NCI-H82 treated with DMSO at 0.1 percent for 48 hours (cell line): Measurements from ENCODE around the gene R3HDM4.
"Not testable (repeated sequence)": the region's sequence is repeated elsewhere in the genome, so short reads cannot be mapped to it uniquely, and the experiment has no call there.

ENCODE experiments used
- DNase-seq: peaks from one replicate; lab custom pipeline; 2025; ENCODE audit not compliant: unreplicated experiment; lab: John Stamatoyannopoulos, UW

The R3HDM4 gene

DNA sequence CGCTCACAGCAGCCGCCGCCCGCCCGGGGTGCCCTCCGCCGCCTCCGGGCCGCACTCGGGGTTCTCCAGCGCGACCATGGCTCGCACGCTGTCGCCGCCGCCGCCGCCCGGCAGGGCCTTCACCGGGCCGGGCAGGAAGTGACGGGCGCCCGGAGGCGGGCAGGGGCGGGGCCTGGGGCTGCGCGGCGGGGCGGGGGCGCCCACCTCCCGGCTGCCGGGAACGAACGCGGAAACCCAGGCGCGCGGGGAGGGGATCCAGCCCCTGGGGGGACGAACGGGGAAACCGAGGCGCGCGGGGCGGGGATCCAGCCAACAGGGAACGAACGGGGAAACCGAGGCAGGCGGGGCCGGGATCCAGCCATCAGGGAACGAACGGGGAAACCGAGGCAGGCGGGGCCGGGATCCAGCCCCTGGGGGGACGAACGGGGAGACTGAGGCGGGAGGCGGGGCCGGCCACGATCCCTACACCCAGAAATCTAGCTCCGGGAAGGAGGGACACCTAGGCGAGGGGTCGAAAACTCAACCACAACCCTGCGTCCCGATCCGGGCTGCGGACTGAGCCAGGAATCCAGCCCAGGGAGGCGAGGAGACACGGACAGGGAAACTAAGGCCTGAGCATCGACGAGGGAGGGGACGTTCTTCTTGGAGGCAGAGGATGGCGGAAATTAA is at the start of gene R3HDM4:
R3HDM4 (minus strand) TSS at position 140 of the 669 bp plus-strand sequence; CDS start at position 78, 62 bp downstream.
- DNase-seq: no peak

DNA sequence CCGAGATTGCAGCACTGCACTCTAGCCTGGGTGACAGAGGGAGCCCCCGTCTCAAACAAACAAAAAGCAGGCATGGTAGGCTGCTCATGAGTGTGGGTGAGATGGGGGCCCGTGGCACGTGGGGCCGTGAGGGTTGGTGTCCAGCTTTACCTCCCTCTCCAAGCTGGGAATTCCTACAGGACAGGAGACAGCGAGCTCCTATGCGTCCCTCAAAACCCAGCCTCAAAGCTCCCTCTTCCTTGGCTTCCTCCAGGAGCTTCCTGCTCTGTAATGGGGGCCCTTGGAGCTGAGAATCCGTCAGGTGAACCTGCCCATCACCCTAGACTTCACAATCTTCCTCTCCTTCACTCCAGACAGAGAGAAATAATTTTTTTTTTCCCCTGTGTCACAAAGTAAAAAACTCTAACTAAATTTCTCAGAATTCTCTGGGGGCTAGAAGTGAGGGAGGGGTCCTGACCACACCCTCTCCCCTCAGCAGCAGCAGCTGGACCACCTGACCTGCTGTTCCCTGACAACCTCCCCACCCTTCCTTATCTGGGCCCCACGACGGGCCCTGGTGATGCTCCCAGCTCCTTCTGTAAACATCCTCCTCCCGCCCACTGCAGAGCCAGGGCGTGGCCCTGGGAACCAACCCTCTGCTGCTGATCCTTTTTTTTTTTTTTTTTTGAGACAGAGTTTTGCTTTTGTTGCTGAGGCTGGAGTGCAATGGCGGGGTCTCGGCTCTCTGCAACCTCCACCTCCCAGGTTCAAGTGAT is 49.0 kb upstream of the R3HDM4 start:
- DNase-seq: no peak

DNA sequence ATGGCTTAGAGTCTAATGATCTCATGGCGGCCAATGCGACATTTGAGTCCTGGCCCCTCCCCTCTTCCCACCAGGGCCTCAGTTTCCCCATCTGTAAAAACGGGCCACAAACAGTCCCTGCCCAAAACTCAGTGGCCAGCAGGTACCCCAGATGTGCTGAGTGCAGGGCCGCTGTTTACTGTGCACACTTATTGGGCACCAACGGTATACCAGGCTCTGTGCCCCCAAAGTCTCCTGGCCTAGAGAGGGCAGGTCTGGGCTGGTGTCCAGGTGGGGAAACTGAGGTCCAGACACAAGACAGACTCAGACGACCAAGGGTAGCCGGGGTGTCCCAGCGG is 47.6 kb upstream of the R3HDM4 start:
- DNase-seq: no peak

DNA sequence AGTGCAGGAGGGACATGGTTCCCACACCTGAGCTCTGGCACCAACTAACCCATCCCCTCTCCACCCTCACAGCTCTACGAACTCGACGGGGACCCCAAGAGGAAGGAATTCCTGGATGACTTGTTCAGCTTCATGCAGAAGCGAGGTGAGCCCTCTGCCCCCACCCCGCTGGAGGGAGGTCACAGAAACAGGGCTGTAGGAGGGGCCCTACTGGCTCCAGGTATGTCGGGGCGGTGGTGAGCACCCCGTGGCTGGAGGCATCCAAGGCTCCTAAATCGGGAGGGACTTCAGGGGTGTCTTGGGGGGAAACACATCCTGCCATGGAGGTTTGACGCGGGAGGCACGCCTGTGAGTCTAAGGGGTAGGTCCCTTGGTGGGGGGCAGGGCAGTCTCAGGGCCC is 47.0 kb upstream of the R3HDM4 start:
- DNase-seq: no peak

DNA sequence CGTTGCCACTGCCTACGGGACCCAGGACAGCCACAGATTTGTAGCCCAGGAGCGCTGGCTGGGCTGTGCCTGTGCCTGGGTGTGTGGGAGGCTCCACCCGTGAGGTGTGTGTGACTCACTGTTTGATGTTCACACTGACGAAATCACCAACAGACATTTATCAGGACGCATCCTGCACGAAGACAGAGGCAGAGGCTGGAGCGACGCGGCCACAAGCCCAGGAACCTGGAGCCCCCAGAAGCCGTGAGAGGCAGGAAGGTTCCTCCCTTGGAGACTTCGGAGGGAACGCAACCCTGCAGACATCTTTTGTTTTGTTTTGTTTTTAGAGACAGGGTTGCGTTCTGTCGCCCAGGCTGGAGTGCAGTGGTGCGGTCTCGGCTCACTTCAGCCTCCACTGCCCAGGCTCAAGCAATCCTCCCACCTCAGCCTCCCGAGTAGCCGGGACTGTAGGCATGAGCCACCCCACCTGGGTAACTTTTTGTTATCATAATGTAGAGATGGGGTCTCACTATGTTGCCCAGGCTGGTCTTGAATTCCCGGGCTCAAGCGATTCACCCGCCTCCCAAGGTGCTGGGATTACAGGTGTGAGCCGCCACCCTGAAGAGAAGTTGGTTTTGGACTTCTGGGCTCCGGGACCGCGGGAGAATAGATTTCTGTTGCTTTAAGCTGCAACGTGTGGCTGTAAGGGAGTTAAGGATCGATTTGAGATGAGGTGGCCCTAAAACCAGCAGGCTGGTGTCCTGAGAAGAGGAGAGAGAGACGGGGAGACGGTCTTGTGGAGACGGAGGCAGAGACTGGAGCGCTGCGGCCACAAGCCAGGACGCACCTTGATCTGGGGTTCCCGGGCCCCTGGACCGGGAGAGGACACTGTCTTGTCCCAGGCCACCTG is 46.2 kb upstream of the R3HDM4 start:
- DNase-seq: no peak

DNA sequence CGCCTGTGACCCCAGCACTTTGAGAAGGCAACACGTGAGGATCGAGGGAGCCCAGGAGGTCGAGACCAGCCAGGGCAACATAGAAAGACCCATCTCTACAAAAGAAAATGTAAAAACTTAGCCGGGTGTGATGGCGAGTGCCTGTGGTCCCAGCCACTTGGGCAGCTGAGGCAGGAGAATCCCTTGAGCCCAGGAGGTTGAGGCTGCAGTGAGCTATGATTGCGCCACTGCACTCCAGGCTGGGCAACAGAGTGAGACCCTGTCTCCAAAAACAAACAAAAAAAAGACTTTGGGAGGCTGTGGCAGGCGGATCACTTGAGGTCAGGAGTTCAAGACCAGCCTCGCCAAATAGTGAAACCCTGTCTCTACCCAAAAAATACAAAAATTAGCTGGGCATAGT is 44.6 kb upstream of the R3HDM4 start:
- not testable (repeated sequence) for DNase-seq

DNA sequence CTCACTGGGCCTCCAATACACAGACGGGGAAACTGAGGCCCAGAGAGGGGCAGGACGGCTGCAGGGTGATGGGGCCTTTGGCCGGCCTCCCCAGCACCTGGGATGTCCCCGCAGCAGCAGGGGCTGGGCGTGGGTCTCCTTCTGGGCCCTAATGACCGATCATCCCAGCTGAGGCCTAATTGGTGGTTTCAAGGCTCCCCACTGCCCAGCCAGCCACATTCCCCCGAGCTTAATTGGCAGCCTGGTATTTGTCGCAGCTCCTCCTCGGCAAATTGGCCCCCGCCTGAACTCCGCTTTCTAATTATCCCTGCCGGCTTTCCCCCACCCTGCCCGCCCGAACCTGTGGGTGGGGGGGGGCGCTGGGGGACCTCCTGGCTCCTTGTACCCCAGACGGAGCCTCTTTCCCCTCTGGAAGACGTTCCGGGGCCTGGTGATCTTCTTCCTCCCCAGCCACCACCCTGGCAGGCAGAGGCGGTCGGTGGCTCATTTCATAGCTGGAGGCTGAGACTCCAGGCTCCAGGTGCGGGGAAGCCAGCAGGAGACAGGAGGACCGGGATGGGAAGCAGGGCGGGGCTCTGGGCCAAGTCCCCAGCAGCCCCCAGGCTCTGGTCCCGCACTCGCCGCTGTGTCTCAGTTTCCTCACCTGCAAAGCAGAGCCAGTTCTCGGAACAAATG is 43.9 kb upstream of the R3HDM4 start:
- DNase-seq: no peak

DNA sequence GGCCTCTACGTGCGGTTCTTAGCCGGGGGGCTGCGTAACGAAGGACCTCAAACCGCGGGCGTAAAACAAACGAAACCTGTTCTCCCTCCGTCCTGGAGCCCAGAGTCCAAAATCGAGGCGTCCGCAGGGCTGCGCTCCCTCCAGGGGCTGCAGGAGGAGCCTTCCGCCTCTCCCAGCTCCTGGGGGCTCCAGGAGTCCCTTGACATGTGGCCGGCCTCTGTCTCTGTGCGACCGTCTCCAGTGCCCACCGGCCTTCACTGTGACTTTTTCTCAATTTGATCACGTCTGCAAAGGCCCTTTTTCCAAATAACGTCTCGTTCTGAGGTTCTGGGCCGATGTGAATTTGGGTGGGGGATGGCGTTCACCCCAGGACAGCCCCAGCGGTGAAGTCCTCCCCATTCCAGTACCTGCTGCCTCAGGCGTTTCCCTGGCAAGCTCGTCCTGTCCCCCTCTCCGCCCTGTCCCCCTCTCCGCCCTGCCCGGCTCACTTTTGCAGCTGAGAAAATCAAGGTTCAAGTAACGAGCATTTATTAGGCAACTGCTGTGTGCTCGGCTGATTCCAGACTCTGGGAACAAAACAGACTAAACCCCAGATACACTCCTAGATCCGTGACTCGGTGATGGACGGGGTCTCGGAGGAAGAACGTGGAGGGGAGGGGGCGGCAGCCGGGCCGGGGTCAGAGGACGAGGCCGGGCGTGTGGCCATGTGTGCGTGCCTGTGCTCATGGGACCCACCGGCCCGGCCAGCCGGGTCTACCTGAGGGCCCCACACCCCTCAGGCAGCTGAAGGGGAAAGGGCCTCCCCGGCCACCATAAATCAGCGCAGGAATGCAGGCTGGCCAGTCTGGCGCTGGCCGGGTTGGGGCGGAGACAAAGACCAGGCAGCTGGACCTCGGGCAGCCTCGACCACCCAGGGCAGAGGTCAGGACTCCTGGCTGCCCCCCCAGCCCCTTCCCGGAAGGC is 43.1 kb upstream of the R3HDM4 start:
- DNase-seq: no peak

DNA sequence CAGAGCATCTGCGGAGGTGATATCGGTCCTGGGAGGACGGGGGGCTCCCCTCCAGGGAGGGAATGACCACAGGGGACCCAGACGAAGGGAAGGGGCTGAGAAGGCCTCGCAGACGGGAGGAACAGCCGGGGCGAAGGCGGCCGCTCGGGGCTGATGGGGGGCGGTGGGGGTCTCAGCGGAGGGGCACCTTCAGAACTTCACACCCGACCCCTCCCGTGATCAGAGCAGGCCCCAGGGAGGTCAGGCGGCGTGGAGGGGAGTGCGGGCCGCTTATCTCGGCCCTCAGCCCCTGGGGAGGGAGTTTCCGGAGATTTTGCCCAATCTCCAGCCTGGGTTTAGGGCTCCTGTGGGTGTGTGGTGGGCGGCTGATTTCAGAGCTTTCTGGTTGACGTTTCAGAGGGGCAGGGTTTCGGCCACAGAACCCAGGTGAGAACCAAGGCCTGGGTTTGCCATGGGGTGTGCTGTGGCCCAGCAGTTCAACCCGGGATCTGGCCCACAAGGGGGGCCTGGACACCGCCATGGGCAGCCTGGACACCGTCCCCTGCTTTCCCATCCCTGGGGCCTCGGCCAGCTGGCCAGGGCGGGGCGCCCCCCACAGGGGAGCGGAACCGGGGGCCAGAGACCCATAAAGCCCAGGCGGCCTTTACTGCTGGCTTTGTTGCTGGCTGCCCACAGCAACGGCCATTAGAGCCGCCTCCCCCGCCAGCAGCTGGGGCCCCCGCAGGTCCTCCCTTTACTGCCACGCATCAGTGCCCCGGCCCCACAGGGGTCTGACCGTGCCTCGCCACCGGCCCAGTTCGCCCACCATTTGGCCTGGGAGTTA is 41.9 kb upstream of the R3HDM4 start:
- no peak for DNase-seq

DNA sequence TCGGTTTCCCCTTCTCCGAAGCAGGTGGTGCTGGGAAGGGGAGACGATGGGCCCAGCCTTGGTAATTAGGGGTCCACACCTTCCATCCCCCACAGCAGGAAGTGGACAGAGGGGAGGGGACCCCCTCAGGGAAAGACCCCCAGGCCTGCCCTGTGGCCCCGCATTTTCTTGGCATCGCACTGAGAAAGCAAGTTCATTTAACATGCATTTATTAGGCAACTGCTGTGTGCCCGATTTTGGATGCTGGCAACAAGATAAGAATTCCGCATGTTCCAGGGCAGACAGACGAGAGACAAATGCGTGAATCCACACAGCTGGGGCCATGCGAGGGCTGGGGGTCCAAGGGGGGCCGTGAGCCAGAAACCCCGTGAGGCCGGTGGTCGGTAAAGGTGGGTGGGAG is 41.3 kb upstream of the R3HDM4 start:
- no peak for DNase-seq

DNA sequence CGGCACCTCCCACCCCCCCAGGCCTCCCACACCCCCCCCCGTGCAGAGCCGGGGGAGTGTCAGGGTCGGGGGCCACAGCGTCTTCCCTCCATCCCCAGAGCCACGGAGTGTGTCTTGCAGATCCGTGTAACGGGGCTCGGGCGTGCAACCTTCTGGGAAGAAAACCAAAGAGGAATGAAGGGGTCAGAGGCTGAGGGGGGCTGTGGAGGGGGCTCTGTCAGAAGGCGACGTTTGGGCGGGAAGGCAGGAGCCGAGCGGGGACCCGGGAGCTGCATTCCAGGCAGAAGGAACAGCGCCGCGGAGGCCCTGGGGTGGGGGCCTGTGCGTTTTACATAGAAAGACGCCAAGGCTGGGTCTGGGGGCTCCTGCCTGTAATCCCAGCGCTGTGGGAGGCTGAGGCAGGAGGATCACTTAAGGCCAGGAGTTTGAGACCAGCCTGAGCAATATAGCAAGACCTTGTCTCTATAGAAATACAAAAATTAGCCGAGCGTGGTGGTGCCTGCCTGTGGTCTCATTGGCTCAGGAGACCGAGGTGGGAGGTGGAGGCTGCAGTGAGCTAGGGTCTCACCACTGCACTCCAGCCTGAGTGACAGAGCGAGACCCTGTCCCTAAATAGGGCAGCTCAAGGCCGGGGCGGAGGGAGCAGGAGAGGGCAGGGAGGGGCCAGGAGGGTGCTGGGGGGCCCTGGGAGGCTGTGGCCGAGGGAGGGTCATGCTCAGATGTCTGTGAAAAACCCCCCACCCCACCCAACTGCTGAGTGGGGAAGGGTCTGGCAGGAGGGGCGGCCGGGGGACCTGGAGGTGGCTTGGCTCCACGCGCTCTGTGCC is 40.6 kb upstream of the R3HDM4 start:
- DNase-seq: no peak

DNA sequence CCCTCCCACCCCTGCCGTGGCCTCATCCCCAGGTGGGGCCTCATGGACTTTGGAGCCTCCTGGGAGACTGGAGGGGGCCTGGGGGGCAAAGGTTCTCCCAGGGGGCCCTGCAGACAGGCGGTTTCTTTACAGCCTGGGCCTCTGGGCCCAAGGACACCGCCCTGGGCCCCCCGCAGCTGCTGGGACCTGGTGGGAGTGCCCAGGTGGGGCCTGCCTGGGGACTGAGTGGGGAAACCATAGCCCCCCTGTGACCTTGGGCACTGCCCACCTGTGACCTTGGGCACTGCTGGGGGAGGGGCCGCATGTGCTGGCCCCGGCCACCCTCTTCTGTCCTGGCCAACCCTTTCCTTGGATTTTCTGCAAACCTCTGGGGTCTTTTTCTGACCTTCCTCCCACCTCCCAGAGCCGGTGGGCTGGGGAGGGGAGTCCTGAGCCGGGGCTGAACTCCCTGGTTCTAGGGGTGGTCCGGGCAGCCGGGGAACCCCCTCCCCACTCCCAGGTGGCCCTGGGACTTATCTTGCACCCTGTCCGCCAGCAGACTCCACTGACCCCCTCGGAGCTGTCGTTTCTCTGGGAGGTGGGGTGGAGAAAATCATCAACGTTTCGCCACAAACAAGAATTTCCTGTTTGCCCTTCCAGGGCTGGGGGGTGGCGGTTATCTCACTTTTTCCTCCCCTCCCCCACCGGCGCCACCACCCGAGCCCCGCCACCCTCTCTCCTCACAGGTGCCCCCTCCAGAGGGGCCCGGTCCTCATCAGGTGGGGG is 39.8 kb upstream of the R3HDM4 start:
- DNase-seq: no peak

DNA sequence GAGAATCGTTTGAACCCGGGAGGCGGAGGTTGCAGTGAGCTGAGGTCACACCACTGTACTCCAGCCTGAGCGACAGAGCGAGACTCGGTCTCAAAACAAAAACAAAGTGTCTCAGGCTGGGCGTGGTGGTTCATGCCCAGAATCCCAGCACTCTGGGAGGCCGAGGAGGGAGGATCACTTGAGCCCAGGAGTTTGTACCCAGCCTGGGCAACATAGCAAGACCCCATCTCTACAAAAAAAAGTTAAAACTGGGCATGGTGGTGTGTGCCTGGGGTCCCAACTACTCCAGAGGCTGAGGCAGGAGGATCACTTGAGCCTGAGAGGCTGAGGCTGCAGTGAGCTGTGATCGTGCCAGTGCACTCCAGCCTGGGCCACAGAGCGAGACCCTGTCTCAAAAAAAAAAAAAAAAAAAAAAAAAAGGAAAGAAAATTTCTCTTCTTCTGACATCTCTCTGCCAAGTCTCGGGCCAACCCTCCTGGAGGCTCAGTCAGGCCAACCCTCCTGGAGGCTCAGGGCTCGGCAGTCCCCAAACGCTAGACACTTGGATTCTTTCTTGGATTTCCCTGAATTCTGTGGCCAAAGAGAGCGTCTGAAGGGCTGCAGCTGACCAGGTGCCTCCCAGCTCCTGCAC is 39.1 kb upstream of the R3HDM4 start:
- no peak for DNase-seq

DNA sequence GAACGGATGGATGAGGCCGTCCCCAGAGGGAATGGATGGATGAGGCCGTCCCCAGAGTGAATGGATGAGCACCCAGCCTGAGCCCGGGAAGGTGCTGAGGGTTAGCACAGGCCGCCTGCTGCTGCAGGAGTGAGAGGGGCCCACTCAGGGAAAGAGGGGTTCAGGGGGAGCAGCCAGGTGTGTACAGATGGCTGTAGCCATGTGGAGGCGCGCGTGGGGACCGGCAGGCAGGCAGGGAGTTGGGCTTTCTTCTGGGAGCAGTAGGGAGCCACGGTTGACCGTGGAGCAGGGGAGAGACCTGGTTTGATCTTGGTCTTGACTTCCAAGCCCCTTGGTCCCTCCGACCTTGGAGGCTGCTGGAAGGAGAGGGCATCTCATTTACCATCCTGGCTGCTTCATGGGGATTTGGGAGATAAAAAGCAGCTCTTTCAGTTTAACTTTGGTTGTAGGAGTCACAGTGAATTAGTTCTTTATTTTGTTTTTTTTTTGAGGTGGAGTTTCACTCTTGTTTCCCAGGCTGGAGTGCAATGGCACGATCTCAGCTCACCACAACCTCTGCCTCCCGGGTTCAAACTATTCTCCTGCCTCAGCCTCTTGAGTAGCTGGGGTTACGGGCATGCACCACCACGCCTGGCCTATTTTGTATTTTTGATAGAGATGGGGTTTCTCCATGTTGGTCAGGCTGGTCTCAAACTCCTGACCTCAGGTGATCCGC is 37.5 kb upstream of the R3HDM4 start:
- DNase-seq: no peak

DNA sequence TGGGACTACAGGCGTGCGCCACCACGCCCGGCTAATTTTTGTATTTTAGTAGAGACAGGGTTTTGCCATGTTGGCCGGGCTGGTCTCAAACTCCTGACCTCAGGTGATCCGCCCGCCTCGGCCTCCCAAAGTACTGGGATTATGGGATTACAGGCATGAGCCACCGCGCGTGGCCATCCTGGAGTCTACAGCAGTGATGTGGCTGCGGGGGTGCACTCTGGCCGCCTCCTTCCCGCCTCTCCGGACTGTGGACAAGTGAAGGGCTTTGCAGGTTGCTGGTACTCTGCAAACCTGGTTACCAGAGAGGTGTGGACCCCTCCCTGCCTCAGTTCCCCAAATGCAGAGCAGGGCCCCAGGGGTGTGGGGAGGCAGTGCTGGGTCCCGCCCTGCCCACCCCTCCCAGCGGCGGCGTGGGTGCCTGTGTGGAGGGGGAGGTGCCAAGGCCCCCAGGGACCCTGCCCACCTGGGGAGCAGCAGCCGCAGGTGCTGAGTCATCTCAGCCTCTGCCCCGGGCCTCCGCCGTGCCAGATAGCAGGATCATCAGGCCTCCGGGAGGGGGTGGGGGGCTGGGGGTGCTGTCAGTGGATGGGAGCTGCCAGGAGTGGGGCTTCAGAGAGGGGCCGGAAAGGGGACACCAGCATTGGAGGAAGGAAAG is 36.0 kb upstream of the R3HDM4 start:
- DNase-seq: no peak
